HL-60 (cell line): Measurements from ENCODE around the gene FGD6.
"Not testable (repeated sequence)": the region's sequence is repeated elsewhere in the genome, so short reads cannot be mapped to it uniquely, and the experiment has no call there.

ENCODE experiments used
- DNase-seq, 2 experiments: peaks; one replicate each; pipeline ENCODE4 v3.0.0-alpha.2; 2010 to 2020; ENCODE audit warnings: low read depth in 1 of 2, low spot score in 1 of 2
- H3K27ac ChIP-seq: fragments of 250-450 bp; sonication (Bioruptor Pico); replicated peaks from 2 replicates; pipeline ENCODE4 v1.5.1; 2020; ENCODE audit warnings: mild to moderate bottlenecking, moderate library complexity
- H3K27me3 ChIP-seq: fragments of 250-450 bp; sonication (Bioruptor Pico); 2 replicates; pipeline ENCODE4 v1.5.1; 2021; ENCODE audit warnings: mild to moderate bottlenecking, moderate library complexity; ENCODE audit not compliant: insufficient read depth, poor library complexity, severe bottlenecking
- H3K4me3 ChIP-seq: replicated peaks from 2 replicates; pipeline ENCODE4 v1.5.1; 2011; ENCODE audit warnings: mild to moderate bottlenecking, control low read depth, low read length; ENCODE audit not compliant: insufficient read depth
- CTCF ChIP-seq: IDR thresholded peaks from one replicate; pipeline ENCODE4 v1.5.1; 2011; ENCODE audit warnings: low read length, control low read depth, inconsistent platforms; ENCODE audit not compliant: insufficient read depth
- GABPA ChIP-seq: IDR thresholded peaks from 2 replicates; pipeline ENCODE4 v1.6.1; 2012; ENCODE audit warnings: low read depth
- POLR2AphosphoS5 ChIP-seq: IDR thresholded peaks from 2 replicates; pipeline ENCODE4 v1.6.1; 2012; ENCODE audit warnings: low read depth
- REST ChIP-seq: IDR thresholded peaks from 2 replicates; pipeline ENCODE4 v1.6.1; 2012; ENCODE audit warnings: low read depth; ENCODE audit not compliant: insufficient replicate concordance
- SPI1 ChIP-seq: IDR thresholded peaks from 2 replicates; pipeline ENCODE4 v1.6.1; 2012; ENCODE audit warnings: low read depth, mild to moderate bottlenecking, borderline replicate concordance

Gene FGD6

GRCh38 chr12:95141310-95141709 lies 76.0 kb downstream of the FGD6 start:
- Histone ChIP-seq H3K4me3 (no peak overlapping the region), H3K27me3 (no peaks in the 10 kb centered on the region), H3K27ac (no peak overlapping the region)
- DNase-seq: no peak
- TF ChIP-seq POLR2AphosphoS5: no peak
- TF ChIP-seq GABPA: no peak
- TF ChIP-seq SPI1: no peak
- TF ChIP-seq REST: no peak
- TF ChIP-seq CTCF: no peak

- not testable (repeated sequence) for H3K27ac ChIP-seq, H3K27me3 ChIP-seq, H3K4me3 ChIP-seq, DNase-seq
Measured at GRCh38 chr12:95138031-95138430, 79.2 kb downstream of the FGD6 start.

- Histone ChIP-seq H3K27me3 (no peaks in the 10 kb centered on the region), H3K27ac (no peak overlapping the region), H3K4me3 (no peak overlapping the region)
- TF ChIP-seq REST (no peak), SPI1 (no peak), POLR2AphosphoS5 (no peak), GABPA (no peak), CTCF (no peak)
- no peak for DNase-seq
Measured at GRCh38 chr12:95136598-95136997, 80.7 kb downstream of the FGD6 start.

- Histone ChIP-seq H3K27ac (no peak overlapping the region), H3K4me3 (no peak overlapping the region), H3K27me3 (no peaks in the 10 kb centered on the region)
- TF ChIP-seq GABPA (no peak), SPI1 (no peak), POLR2AphosphoS5 (no peak), REST (no peak), CTCF (no peak)
- DNase-seq: no peak
Measured at GRCh38 chr12:95134085-95134484, 83.2 kb downstream of the FGD6 start.
